CD4-positive, alpha-beta T cell treated with Interleukin-6 for 4 hours (primary cell): ENCODE results near the gene CDC42BPG.

ENCODE experiments used
- DNase-seq: peaks from one replicate; pipeline ENCODE4 v3.0.0-alpha.2; 2020; ENCODE audit warnings: mixed read lengths

Gene CDC42BPG

DNA sequence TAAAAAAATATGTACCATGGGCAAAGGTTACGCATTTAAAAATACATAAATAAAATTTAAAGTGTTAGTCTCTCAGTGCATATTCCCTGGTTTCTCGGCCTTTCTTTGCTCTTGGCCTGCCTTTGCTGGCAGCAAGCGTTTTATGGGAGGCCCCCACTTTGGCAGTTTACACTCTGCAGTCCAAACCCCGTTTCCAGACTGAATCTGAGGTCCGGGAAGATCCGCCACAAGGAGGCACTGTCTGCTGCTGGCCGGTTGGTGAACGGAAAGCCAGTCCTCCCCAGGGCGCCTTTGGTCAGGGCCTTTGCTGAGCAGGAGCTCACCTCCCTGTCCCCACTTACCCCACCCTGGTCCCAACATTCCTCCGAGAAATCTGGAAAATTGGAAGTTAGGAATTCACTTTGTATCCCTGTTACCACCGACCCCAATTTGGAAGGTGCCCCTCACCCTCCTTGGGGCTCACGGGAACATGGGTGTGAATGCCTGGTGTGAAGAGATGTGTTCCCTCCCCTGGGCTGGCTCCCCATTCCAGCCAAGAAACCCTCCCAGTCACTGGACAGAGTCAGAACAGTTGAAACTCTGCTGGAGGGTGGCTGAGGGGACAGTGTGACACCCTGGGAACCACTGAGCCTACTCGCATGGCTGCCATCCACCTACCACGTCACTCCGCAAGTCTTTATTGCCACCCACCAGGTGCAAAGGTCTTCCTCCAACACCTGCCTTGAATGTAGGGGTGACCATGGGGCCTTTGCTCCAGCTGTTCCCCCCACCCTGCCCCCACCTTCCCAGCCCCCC is 56.7 kb downstream of the CDC42BPG start:
- peak; percentile 73 for DNase-seq

GRCh38 chr11:64786308-64786707 is 58.1 kb downstream of the CDC42BPG start:
- no peak for DNase-seq

GRCh38 chr11:64784813-64785581 is 59.5 kb downstream of the CDC42BPG start:
- DNase-seq, result no peak

DNA sequence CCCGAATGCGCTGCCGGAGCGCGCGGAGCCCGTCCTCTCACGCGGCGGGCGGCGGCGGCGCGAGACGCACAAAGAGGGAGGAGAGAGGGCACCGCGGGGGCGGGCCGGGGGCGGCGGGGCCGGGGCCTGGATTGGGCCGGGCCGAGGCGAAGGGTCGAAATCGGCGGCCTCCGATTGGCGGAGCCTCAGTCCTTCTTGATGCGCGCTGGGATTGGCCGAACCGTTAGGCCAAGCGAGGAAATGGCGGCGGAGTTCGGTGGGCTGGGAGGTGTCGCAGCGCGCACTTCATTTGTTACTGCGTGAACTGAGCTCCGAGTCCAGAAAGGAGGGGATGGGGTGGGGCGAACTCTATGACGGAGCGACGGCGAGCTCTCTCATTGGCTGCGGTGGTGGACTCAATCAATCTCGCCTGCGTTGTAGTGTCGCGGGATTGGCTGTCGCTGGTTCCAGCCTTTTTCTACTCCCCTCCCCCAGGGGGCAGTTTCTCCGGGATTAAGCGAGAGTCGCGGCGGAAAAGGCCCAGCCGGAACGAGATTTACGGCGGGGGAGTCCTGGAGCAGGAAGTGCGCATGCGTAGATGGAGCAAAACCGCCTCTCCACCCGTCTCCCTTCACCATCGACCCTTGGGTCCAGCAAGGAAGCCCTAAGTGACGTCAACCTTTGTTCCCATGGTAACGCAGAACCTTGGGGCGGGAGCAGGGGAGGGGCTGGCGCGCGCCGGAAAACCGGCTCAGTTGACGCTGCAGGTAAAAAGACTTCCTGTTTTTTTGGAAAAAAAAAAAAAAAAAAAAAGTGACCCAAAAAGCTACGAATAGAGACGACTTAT is 65.8 kb downstream of the CDC42BPG start, which contains the start of gene SF1:
TSS of gene SF1 (minus strand) at position 70 of the 826 bp plus-strand sequence. CDS start 150 bp downstream, outside the sequence.
- peak; percentile 99 for DNase-seq

GRCh38 chr11:64778223-64778472 is 66.3 kb downstream of the CDC42BPG start:
- no peak for DNase-seq

GRCh38 chr11:64777449-64778222 is 66.8 kb downstream of the CDC42BPG start:
- DNase-seq, result peak; percentile 90

DNA sequence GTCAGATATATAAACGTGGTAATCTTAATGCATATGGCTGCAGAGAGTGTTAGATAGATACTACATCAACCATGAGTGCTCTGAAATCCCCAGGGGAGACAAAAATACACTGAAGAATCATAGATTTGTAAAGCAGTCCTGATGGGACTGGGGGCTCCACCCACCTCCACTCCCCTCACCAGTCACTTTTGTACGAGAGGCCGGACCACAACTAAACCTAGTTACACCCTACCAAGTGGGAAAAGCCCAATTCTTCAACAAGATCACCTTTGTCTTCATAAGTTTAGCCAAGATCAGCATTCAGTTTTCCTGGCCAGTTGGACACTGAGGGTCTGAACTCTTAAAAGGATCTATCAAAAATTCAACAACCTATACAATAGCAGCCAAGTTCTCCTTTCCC is 67.6 kb downstream of the CDC42BPG start:
- no peak for DNase-seq

- no peak for DNase-seq
These were observed 68.0 kb downstream of the CDC42BPG start for GRCh38 chr11:64776425-64776824.

DNA sequence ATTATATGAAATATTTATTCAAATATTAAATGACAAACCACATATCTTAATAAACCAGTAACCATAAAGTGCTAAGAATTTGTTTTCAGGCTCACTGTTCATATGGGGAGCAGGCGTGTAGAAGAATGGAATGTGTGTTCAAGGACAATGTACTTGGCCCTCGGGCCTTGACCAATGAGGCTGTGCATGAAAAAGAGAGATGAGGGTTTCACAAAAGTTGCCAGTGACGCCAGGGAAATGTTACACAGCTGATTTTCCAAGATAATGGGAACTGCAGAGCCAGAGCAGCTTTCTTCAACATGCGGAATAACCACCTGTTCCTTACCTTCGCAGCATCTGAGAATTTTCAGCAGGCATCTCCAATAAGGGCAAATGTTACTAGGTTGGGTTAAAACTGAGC is 70.3 kb downstream of the CDC42BPG start:
- DNase-seq, result no peak
